Trophoblast cell (in vitro differentiated cells and primary cell): ENCODE results near the gene NKD1.

Experiments
- DNase-seq, 2 donors: peaks; one replicate each; pipeline ENCODE4 v3.0.0-alpha.2; 2016
- H2AFZ ChIP-seq: 2 replicates; pipeline ENCODE4 v1.6.1; 2013; ENCODE audit warnings: low read length, moderate library complexity, mild to moderate bottlenecking; ENCODE audit not compliant: insufficient read depth, poor library complexity
- H2AK5ac ChIP-seq: 2 replicates; pipeline ENCODE4 v1.6.1; 2013; ENCODE audit warnings: mild to moderate bottlenecking, low read length
- H2BK120ac ChIP-seq: 2 replicates; pipeline ENCODE4 v1.6.1; 2013; ENCODE audit warnings: low read length, mild to moderate bottlenecking, moderate library complexity; ENCODE audit not compliant: insufficient read depth, poor library complexity
- H2BK12ac ChIP-seq: 2 replicates; pipeline ENCODE4 v1.6.1; 2013; ENCODE audit warnings: mild to moderate bottlenecking, low read length, moderate library complexity
- H2BK5ac ChIP-seq: 2 replicates; pipeline ENCODE4 v1.6.1; 2013; ENCODE audit warnings: low read length, low read depth, moderate library complexity, mild to moderate bottlenecking; ENCODE audit not compliant: poor library complexity
- H3K14ac ChIP-seq: 2 replicates; pipeline ENCODE4 v1.6.1; 2013; ENCODE audit warnings: mild to moderate bottlenecking, low read length
- H3K18ac ChIP-seq: 2 replicates; pipeline ENCODE4 v1.6.1; 2013; ENCODE audit warnings: mild to moderate bottlenecking, low read length
- H3K23ac ChIP-seq: 2 replicates; pipeline ENCODE4 v1.6.1; 2013; ENCODE audit warnings: low read length
- H3K27ac ChIP-seq: 2 replicates; pipeline ENCODE4 v1.5.1; 2013; ENCODE audit warnings: low read depth, mild to moderate bottlenecking, inconsistent platforms, low read length, moderate library complexity
- H3K27me3 ChIP-seq: 2 replicates; pipeline ENCODE4 v1.6.1; 2013; ENCODE audit warnings: inconsistent platforms, mild to moderate bottlenecking, low read length, moderate library complexity; ENCODE audit not compliant: insufficient read depth
- H3K36me3 ChIP-seq, 2 experiments: 1 replicate in 1 of 2; 2 replicates in 1 of 2; pipeline ENCODE4 v1.6.1; 2013; ENCODE audit warnings: low read length in 2 of 2, mild to moderate bottlenecking in 2 of 2, moderate library complexity in 1 of 2; ENCODE audit not compliant: insufficient read depth in 2 of 2, control insufficient read depth in 1 of 2
- H3K4ac ChIP-seq: 2 replicates; pipeline ENCODE4 v1.6.1; 2013; ENCODE audit warnings: low read depth, mild to moderate bottlenecking, low read length, moderate library complexity
- H3K4me1 ChIP-seq, 2 experiments: 1 replicate in 1 of 2; 2 replicates in 1 of 2; pipeline ENCODE4 v1.6.1; 2013; ENCODE audit warnings: low read length in 2 of 2, mild to moderate bottlenecking in 2 of 2, moderate library complexity in 1 of 2; ENCODE audit not compliant: insufficient read depth in 2 of 2, control insufficient read depth in 1 of 2
- H3K4me2 ChIP-seq: 2 replicates; pipeline ENCODE4 v1.6.1; 2013; ENCODE audit warnings: inconsistent platforms, mild to moderate bottlenecking, low read length, moderate library complexity
- H3K4me3 ChIP-seq: 2 replicates; pipeline ENCODE4 v1.5.1; 2013; ENCODE audit warnings: mild to moderate bottlenecking, low read depth, low read length, inconsistent platforms
- H3K79me1 ChIP-seq: one replicate; pipeline ENCODE4 v1.6.1; 2013; ENCODE audit warnings: low read length
- H3K79me2 ChIP-seq: 2 replicates; pipeline ENCODE4 v1.6.1; 2013; ENCODE audit warnings: low read length, mild to moderate bottlenecking; ENCODE audit not compliant: control insufficient read depth, insufficient read depth, poor library complexity
- H3K9ac ChIP-seq: 2 replicates; pipeline ENCODE4 v1.6.1; 2013; ENCODE audit warnings: mild to moderate bottlenecking, low read length
- H3K9me3 ChIP-seq: 2 replicates; pipeline ENCODE4 v1.6.1; 2013; ENCODE audit warnings: low read depth, mild to moderate bottlenecking, control low read depth, inconsistent platforms, low read length; ENCODE audit not compliant: insufficient read depth
- H4K12ac ChIP-seq: 2 replicates; pipeline ENCODE4 v1.6.1; 2013; ENCODE audit warnings: low read depth, mild to moderate bottlenecking, low read length, moderate library complexity
- H4K8ac ChIP-seq: 2 replicates; pipeline ENCODE4 v1.6.1; 2013; ENCODE audit warnings: low read depth, mild to moderate bottlenecking, low read length, moderate library complexity
- H4K91ac ChIP-seq: one replicate; pipeline ENCODE4 v1.6.1; 2013; ENCODE audit warnings: low read depth, mild to moderate bottlenecking, low read length, moderate library complexity
- WGBS: extraction: QIAGEN DNeasy Blood & Tissue Kit; methylation state at CpG from one replicate; pipeline ENCODE4 v1.1.7; 2013; ENCODE audit warnings: missing lambda C conversion rate; ENCODE audit not compliant: insufficient read length, insufficient coverage; ENCODE audit errors: extremely low coverage; 5-methylcytosine and 5-hydroxymethylcytosine counted together

The NKD1 gene

GRCh38 chr16:50532576-50532975, 15.6 kb upstream of the NKD1 start:
- no peak overlapping the region for H2BK120ac ChIP-seq
- H3K18ac ChIP-seq = no peak overlapping the region
- no peak overlapping the region for H2AFZ ChIP-seq
- DNase-seq = no peak
- H3K9me3 ChIP-seq = peaks cover 6% of the 10 kb centered on the region
- H4K91ac ChIP-seq = no peak overlapping the region
- no CpG with 5 or more reads among the region's 6 CpGs for WGBS
- no peak overlapping the region for H4K12ac ChIP-seq
- H3K4me1 ChIP-seq = peaks cover 7 to 10% of the 10 kb centered on the region in 2 experiments
- H2BK5ac ChIP-seq = no peak overlapping the region
- H3K36me3 ChIP-seq = no peaks in the 10 kb centered on the region
- H3K4me2 ChIP-seq = no peak overlapping the region
- H3K79me1 ChIP-seq = no peaks in the 10 kb centered on the region
- H3K79me2 ChIP-seq = no peaks in the 10 kb centered on the region
- H2BK12ac ChIP-seq = no peak overlapping the region
- no peaks in the 10 kb centered on the region for H3K27me3 ChIP-seq
- no peak overlapping the region for H3K14ac ChIP-seq
- H3K27ac ChIP-seq = no peak overlapping the region
- no peak overlapping the region for H3K9ac ChIP-seq
- H3K23ac ChIP-seq = no peak overlapping the region
- no peak overlapping the region for H4K8ac ChIP-seq
- no peak overlapping the region for H2AK5ac ChIP-seq
- no peak overlapping the region for H3K4ac ChIP-seq
- no peak overlapping the region for H3K4me3 ChIP-seq

- Histone ChIP-seq H2BK5ac (no peak overlapping the region), H2AK5ac (no peak overlapping the region), H2BK12ac (no peak overlapping the region), H3K4ac (no peak overlapping the region), H3K9ac (no peak overlapping the region), H3K4me2 (no peak overlapping the region), H2BK120ac (no peak overlapping the region), H3K27ac (no peak overlapping the region), H2AFZ (no peak overlapping the region), H3K4me3 (no peak overlapping the region), H3K36me3 (no peaks in the 10 kb centered on the region), H4K91ac (no peak overlapping the region), H3K27me3 (no peaks in the 10 kb centered on the region), H4K8ac (no peak overlapping the region), H3K79me1 (no peaks in the 10 kb centered on the region), H3K9me3 (peaks cover 6% of the 10 kb centered on the region), H3K14ac (no peak overlapping the region), H3K23ac (no peak overlapping the region), H4K12ac (no peak overlapping the region), H3K18ac (no peak overlapping the region), H3K79me2 (no peaks in the 10 kb centered on the region), H3K4me1 (peaks cover 11 to 17% of the 10 kb centered on the region in 2 experiments)
- WGBS = no CpG with 5 or more reads among the region's 4 CpGs
- no peak for DNase-seq
Observed at GRCh38 chr16:50533317-50533716, 14.9 kb upstream of the NKD1 start.

GRCh38 chr16:50534091-50534490, 14.1 kb upstream of the NKD1 start:
- no peak overlapping the region for H3K4me3 ChIP-seq
- no peak overlapping the region for H4K12ac ChIP-seq
- H3K4ac ChIP-seq = no peak overlapping the region
- H4K8ac ChIP-seq = no peak overlapping the region
- peaks cover 3% of the 10 kb centered on the region for H3K9me3 ChIP-seq
- no peak overlapping the region for H2AFZ ChIP-seq
- DNase-seq = no peak
- H3K9ac ChIP-seq = no peak overlapping the region
- no peak overlapping the region for H3K23ac ChIP-seq
- H3K27me3 ChIP-seq = no peaks in the 10 kb centered on the region
- H3K4me2 ChIP-seq = no peak overlapping the region
- no peak overlapping the region for H2BK5ac ChIP-seq
- no peak overlapping the region for H2AK5ac ChIP-seq
- no peak overlapping the region for H2BK12ac ChIP-seq
- no peak overlapping the region for H3K18ac ChIP-seq
- no peaks in the 10 kb centered on the region for H3K36me3 ChIP-seq
- H2BK120ac ChIP-seq = no peak overlapping the region
- H3K79me2 ChIP-seq = no peaks in the 10 kb centered on the region
- WGBS = no CpG with 5 or more reads among the region's 4 CpGs
- no peaks in the 10 kb centered on the region for H3K79me1 ChIP-seq
- H3K27ac ChIP-seq = no peak overlapping the region
- peaks cover 18 to 24% of the 10 kb centered on the region in 2 experiments for H3K4me1 ChIP-seq
- no peak overlapping the region for H4K91ac ChIP-seq
- H3K14ac ChIP-seq = no peak overlapping the region

GRCh38 chr16:50534556-50534955, 13.6 kb upstream of the NKD1 start:
- no peak overlapping the region for H3K9ac ChIP-seq
- no peak overlapping the region for H3K23ac ChIP-seq
- DNase-seq = no peak
- no peak overlapping the region for H4K91ac ChIP-seq
- H3K79me2 ChIP-seq = no peaks in the 10 kb centered on the region
- no peak overlapping the region for H2AK5ac ChIP-seq
- no peak overlapping the region for H3K4me2 ChIP-seq
- H3K36me3 ChIP-seq = no peaks in the 10 kb centered on the region
- no peak overlapping the region for H3K18ac ChIP-seq
- H3K27me3 ChIP-seq = no peaks in the 10 kb centered on the region
- H3K4ac ChIP-seq = no peak overlapping the region
- no peak overlapping the region for H4K12ac ChIP-seq
- no peak overlapping the region for H2BK12ac ChIP-seq
- no peak overlapping the region for H3K27ac ChIP-seq
- H3K4me1 ChIP-seq = peaks cover 19 to 25% of the 10 kb centered on the region in 2 experiments
- H3K4me3 ChIP-seq = no peak overlapping the region
- H3K14ac ChIP-seq = no peak overlapping the region
- no peak overlapping the region for H4K8ac ChIP-seq
- H3K9me3 ChIP-seq = peaks cover 2% of the 10 kb centered on the region
- WGBS = no CpG with 5 or more reads among the region's 10 CpGs
- no peak overlapping the region for H2AFZ ChIP-seq
- H2BK120ac ChIP-seq = no peak overlapping the region
- H2BK5ac ChIP-seq = no peak overlapping the region
- H3K79me1 ChIP-seq = no peaks in the 10 kb centered on the region
